Keratinocyte (primary cell): ENCODE data around the gene AGTPBP1. TPM values are rescaled to one million over a fixed set of nuclear protein-coding genes. Genes with fewer than 3 reads are reported as not detected.

Experiments used
- DNase-seq: peaks from one replicate; pipeline ENCODE4 v3.0.0-alpha.2; 2011; ENCODE audit warnings: low read depth, missing footprints, low spot score
- FAIRE-seq: peaks from 2 replicates; lab custom pipeline; 2011; peaks lifted over from hg19 to GRCh38; lab: Jason Lieb, UNC
- H2AFZ ChIP-seq: 2 replicates; pipeline ENCODE4 v1.6.0; 2012; ENCODE audit warnings: low read length, control low read depth, inconsistent platforms; ENCODE audit not compliant: control insufficient read depth
- H3K27ac ChIP-seq: 2 replicates; pipeline ENCODE4 v1.5.1; 2011; ENCODE audit warnings: low read length; ENCODE audit not compliant: control insufficient read depth, insufficient read depth
- H3K27me3 ChIP-seq: 3 replicates; pipeline ENCODE4 v1.6.0; 2011; ENCODE audit warnings: low read length; ENCODE audit not compliant: control insufficient read depth, insufficient read depth; ENCODE audit errors: extremely low read depth
- H3K36me3 ChIP-seq, 2 experiments: 2 replicates in 1 of 2; 3 replicates in 1 of 2; pipeline ENCODE4 v1.5.1; 2011; ENCODE audit warnings: low read length in 2 of 2, mild to moderate bottlenecking in 1 of 2; ENCODE audit not compliant: control insufficient read depth in 2 of 2, insufficient read depth in 2 of 2; ENCODE audit errors: extremely low read depth in 1 of 2
- H3K4me1 ChIP-seq: 3 replicates; pipeline ENCODE4 v1.5.1; 2011; ENCODE audit warnings: low read length; ENCODE audit not compliant: control insufficient read depth, insufficient read depth; ENCODE audit errors: extremely low read depth
- H3K4me2 ChIP-seq: 3 replicates; pipeline ENCODE4 v1.6.0; 2011; ENCODE audit warnings: low read depth, low read length; ENCODE audit not compliant: control insufficient read depth, insufficient read depth; ENCODE audit errors: extremely low read depth
- H3K4me3 ChIP-seq, 3 experiments: fragments of 200-600 bp in 1 of 3; sonication (generic) in 1 of 3; 2 replicates in 2 of 3; 3 replicates in 1 of 3; pipeline ENCODE4 v1.5.1; 2011 to 2016; ENCODE audit warnings: low read length in 3 of 3, mild to moderate bottlenecking in 3 of 3, control low read depth in 2 of 3, inconsistent platforms in 1 of 3, low read depth in 1 of 3, mixed read lengths in 1 of 3, mixed run types in 1 of 3, moderate library complexity in 1 of 3; ENCODE audit not compliant: control insufficient read depth in 2 of 3, insufficient read depth in 2 of 3; ENCODE audit errors: extremely low read depth in 1 of 3
- H3K79me2 ChIP-seq: 2 replicates; pipeline ENCODE4 v1.6.0; 2012; ENCODE audit warnings: low read length; ENCODE audit not compliant: control insufficient read depth, insufficient read depth
- H3K9ac ChIP-seq: 3 replicates; pipeline ENCODE4 v1.6.0; 2011; ENCODE audit warnings: low read length; ENCODE audit not compliant: control insufficient read depth, insufficient read depth; ENCODE audit errors: extremely low read depth
- H3K9me1 ChIP-seq: 3 replicates; pipeline ENCODE4 v1.6.0; 2011; ENCODE audit warnings: low read length; ENCODE audit not compliant: control insufficient read depth, insufficient read depth; ENCODE audit errors: extremely low read depth
- H3K9me3 ChIP-seq: 2 replicates; pipeline ENCODE4 v1.5.1; 2012; ENCODE audit warnings: low read depth, low read length; ENCODE audit not compliant: control insufficient read depth
- H4K20me1 ChIP-seq: 3 replicates; pipeline ENCODE4 v1.6.0; 2011; ENCODE audit warnings: low read length; ENCODE audit not compliant: control insufficient read depth, insufficient read depth; ENCODE audit errors: extremely low read depth
- EZH2 ChIP-seq: IDR thresholded peaks from one replicate; pipeline ENCODE4 v1.6.1; 2012; ENCODE audit warnings: inconsistent platforms, mild to moderate bottlenecking, low read length, moderate library complexity
- dilution Hi-C: fragments of 300-500 bp; cut with MboI; formaldehyde crosslinking; loops from one replicate; pipeline ENCODE4 v1.7.0; 2020; ENCODE audit warnings: low sequenced_read_pairs; ENCODE audit not compliant: extremely low pct_ligation_motif_present
- polyA plus RNA-seq, 5 experiments: library from polyadenylated mRNA; depleted of rRNA in 3 of 5; stranded (reverse) in 3 of 5; stranded (forward) in 1 of 5; unstranded in 1 of 5; fragments of >200 nt; gene quantifications; 1 replicate in 1 of 5; 2 replicates in 3 of 5; 3 replicates in 1 of 5; pipeline versions ENCODE4 v1.2.1 to v1.2.3, GENCODE V29; 2011 to 2012; ENCODE audit warnings: missing spikeins in 2 of 5, low read depth in 1 of 5, low replicate concordance in 1 of 5
- TF ChIP-seq, protein P1 (sequence below), 3 experiments: IDR thresholded peaks in 1 of 3; conservative IDR thresholded peaks in 1 of 3; optimal IDR thresholded peaks in 1 of 3; 2 replicates in 2 of 3; 3 replicates in 1 of 3; pipeline versions ENCODE3 to v1.5.1; 2011; ENCODE audit warnings: low read length in 3 of 3, mild to moderate bottlenecking in 3 of 3, moderate library complexity in 2 of 3, control low read depth in 1 of 3, inconsistent platforms in 1 of 3; ENCODE audit not compliant: insufficient read depth in 2 of 3; ENCODE audit errors: extremely low read depth in 1 of 3

AGTPBP1 gene
- polyA plus RNA-seq, 1 donor (not counting 4 experiments of a cell fraction or from before 2014, with no cell fraction given) = 11.1 TPM

DNA sequence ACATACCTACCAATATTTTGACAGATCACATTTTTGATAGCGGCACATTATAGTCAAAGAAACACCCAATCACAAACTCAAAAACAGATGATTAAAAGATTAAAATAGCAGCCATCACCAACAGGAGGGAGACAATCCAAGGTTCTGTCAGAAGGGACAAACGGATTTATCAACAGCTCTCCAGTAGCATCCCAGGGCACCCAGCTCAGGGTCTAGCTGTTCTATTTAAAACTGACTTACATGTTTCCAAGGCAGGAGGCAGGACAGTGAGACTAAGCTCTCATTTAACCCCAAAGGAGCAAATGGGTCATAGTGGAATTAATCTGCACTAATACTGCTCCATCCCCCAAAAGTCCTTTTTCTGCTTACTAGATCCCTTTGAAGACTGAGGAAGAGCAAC, 3.2 kb downstream of the AGTPBP1 start:
- Histone ChIP-seq H3K27me3 (no peaks in the 10 kb centered on the region), H3K79me2 (peaks cover 6% of the 10 kb centered on the region), H3K9me1 (no peaks in the 10 kb centered on the region), H3K9ac (no peak overlapping the region), H3K4me2 (no peak overlapping the region), H3K27ac (no peak overlapping the region), H2AFZ (no peak overlapping the region), H3K36me3 (no peaks in the 10 kb centered on the region), H4K20me1 (no peaks in the 10 kb centered on the region), H3K9me3 (no peaks in the 10 kb centered on the region), H3K4me3 (no peak overlapping the region), H3K4me1 (peaks cover 18% of the 10 kb centered on the region)
- dilution Hi-C loops = no loop called here
- DNase-seq (no peak), FAIRE-seq (no peak)
- TF ChIP-seq EZH2 = no peak
- TF ChIP-seq, protein P1, sequence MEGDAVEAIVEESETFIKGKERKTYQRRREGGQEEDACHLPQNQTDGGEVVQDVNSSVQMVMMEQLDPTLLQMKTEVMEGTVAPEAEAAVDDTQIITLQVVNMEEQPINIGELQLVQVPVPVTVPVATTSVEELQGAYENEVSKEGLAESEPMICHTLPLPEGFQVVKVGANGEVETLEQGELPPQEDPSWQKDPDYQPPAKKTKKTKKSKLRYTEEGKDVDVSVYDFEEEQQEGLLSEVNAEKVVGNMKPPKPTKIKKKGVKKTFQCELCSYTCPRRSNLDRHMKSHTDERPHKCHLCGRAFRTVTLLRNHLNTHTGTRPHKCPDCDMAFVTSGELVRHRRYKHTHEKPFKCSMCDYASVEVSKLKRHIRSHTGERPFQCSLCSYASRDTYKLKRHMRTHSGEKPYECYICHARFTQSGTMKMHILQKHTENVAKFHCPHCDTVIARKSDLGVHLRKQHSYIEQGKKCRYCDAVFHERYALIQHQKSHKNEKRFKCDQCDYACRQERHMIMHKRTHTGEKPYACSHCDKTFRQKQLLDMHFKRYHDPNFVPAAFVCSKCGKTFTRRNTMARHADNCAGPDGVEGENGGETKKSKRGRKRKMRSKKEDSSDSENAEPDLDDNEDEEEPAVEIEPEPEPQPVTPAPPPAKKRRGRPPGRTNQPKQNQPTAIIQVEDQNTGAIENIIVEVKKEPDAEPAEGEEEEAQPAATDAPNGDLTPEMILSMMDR (optimal IDR thresholded peaks at IDR 0.05 in 1 of 3, IDR thresholded peaks at IDR 0.05 in 1 of 3, conservative IDR thresholded peaks at IDR 0.05 in 1 of 3; ENCODE audit: extremely low read depth in 1 of 3, insufficient read depth in 2 of 3, low read length in 3 of 3) = no peak

DNA sequence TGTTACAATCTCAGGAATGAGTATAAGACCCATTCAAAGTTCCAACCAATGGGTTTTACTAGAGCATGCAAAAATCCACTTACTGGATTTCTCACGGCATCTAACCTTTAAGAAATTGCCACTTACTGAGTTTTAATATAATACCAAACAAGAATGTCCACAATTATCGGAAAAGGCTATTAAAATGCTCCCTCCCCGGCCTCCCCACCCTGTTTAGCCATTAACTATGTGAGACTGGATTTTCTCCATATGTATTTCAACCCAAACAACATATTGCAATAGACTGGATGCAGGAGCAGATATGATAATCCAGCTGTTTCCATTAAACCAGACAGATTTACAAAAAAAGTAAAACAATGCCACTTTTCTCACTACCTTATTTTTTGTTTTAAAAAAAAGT, 4.1 kb downstream of the AGTPBP1 start:
- dilution Hi-C loops = no loop called here
- H3K9me1 ChIP-seq = no peaks in the 10 kb centered on the region
- no peak for FAIRE-seq
- no peak for DNase-seq
- H4K20me1 ChIP-seq = no peaks in the 10 kb centered on the region
- peaks cover 9% of the 10 kb centered on the region for H3K4me1 ChIP-seq
- TF ChIP-seq, protein P1 (optimal IDR thresholded peaks at IDR 0.05 in 1 of 3, IDR thresholded peaks at IDR 0.05 in 1 of 3, conservative IDR thresholded peaks at IDR 0.05 in 1 of 3; ENCODE audit: extremely low read depth in 1 of 3, insufficient read depth in 2 of 3, low read length in 3 of 3) = no peak
- TF ChIP-seq EZH2 = no peak
- H3K36me3 ChIP-seq = no peaks in the 10 kb centered on the region
- H3K4me3 ChIP-seq = no peak overlapping the region
- H3K79me2 ChIP-seq = peaks cover 6% of the 10 kb centered on the region
- H3K4me2 ChIP-seq = no peak overlapping the region
- H3K27me3 ChIP-seq = no peaks in the 10 kb centered on the region
- no peak overlapping the region for H3K9ac ChIP-seq
- no peaks in the 10 kb centered on the region for H3K9me3 ChIP-seq
- H2AFZ ChIP-seq = no peak overlapping the region
- H3K27ac ChIP-seq = no peak overlapping the region
